HepG2 (cell line): Measurements from ENCODE around the gene DCD. TPM values are rescaled to one million over a fixed set of nuclear protein-coding genes. Genes with fewer than 3 reads are reported as not detected.

Source experiments
- ATAC-seq: fragments of 200-7000 bp; cut with Tn5 transposase; 3 replicates; pipeline ENCODE4 v1.9.1; 2020; ENCODE audit warnings: mild to moderate bottlenecking, moderate library complexity
- BruUV-seq: library from RNA; stranded (reverse); fragments of 400-500 nt; replicated peaks from 2 replicates; lab custom pipeline; 2021; lab: Mats Ljungman, UMichigan
- CTCF ChIA-PET: fragments of 300-600 bp; formaldehyde crosslinking; extraction: SDS; loops from one replicate; lab custom pipeline; 2021; ENCODE audit warnings: low total read pairs, inconsistent platforms, low intra/inter-chr PET ratio; lab: Yijun Ruan, JAX
- POLR2A ChIA-PET: fragments of 350-600 bp; sonication (Branson Sonifier 250); formaldehyde crosslinking; loops from one replicate; lab custom pipeline; 2020; ENCODE audit warnings: antibody characterized with exemption, inconsistent platforms; lab: Yijun Ruan, JAX
- DNase-seq: peaks from one replicate; pipeline ENCODE4 v3.0.0-alpha.2; 2015; ENCODE audit warnings: low spot score
- FAIRE-seq: peaks from 3 replicates; lab custom pipeline; 2011; peaks lifted over from hg19 to GRCh38; lab: Jason Lieb, UNC
- H2AFZ ChIP-seq: one replicate; pipeline ENCODE4 v1.6.1; 2011; ENCODE audit warnings: low read length, inconsistent platforms
- H3K27ac ChIP-seq: fragments of 300-600 bp; 3 replicates; pipeline ENCODE4 v1.8.0; 2011; ENCODE audit warnings: mixed run types, mild to moderate bottlenecking, mixed read lengths, low read length, inconsistent platforms; ENCODE audit not compliant: insufficient read depth; ENCODE audit errors: extremely low read length
- H3K27me3 ChIP-seq, 2 experiments: fragments of 200-600 bp in 1 of 2; 2 replicates in 1 of 2; 3 replicates in 1 of 2; pipeline versions ENCODE4 v1.6.0 to v1.8.0; 2011; ENCODE audit warnings: low read length in 2 of 2, mild to moderate bottlenecking in 2 of 2, moderate library complexity in 2 of 2, inconsistent platforms in 1 of 2; ENCODE audit not compliant: insufficient read depth in 2 of 2, control insufficient read depth in 1 of 2
- H3K36me3 ChIP-seq, 2 experiments: fragments of 200-600 bp in 1 of 2; replicated peaks in 1 of 2; 2 replicates in 1 of 2; 3 replicates in 1 of 2; pipeline versions ENCODE4 v1.5.1 to v1.8.0; 2011; ENCODE audit warnings: low read length in 2 of 2, inconsistent platforms in 1 of 2; ENCODE audit not compliant: insufficient read depth in 2 of 2, control insufficient read depth in 1 of 2
- H3K4me1 ChIP-seq: 2 replicates; pipeline ENCODE4 v1.5.1; 2012; ENCODE audit warnings: low read length, inconsistent platforms; ENCODE audit not compliant: insufficient read depth
- H3K4me2 ChIP-seq: 2 replicates; pipeline ENCODE4 v1.6.0; 2011; ENCODE audit warnings: low read depth, low read length, inconsistent platforms
- H3K4me3 ChIP-seq, 3 experiments: fragments of 200-600 bp in 1 of 3; sonication (generic), shearing (Covaris generic) in 1 of 3; replicated peaks in 1 of 3; 2 replicates each; pipeline ENCODE4 v1.5.1; 2011 to 2016; ENCODE audit warnings: low read length in 3 of 3, inconsistent platforms in 2 of 3, low read depth in 2 of 3, mild to moderate bottlenecking in 2 of 3, control low read depth in 1 of 3, mixed read lengths in 1 of 3; ENCODE audit not compliant: insufficient read depth in 1 of 3
- H3K79me2 ChIP-seq: one replicate; pipeline ENCODE4 v1.6.1; 2011; ENCODE audit warnings: low read length, inconsistent platforms; ENCODE audit not compliant: insufficient read depth
- H3K9ac ChIP-seq: 2 replicates; pipeline ENCODE4 v1.6.0; 2011; ENCODE audit warnings: mild to moderate bottlenecking, low read depth, low read length, inconsistent platforms; ENCODE audit not compliant: insufficient read depth
- H3K9me3 ChIP-seq: 2 replicates; pipeline ENCODE4 v1.5.1; 2012; ENCODE audit warnings: mild to moderate bottlenecking, low read length
- H4K20me1 ChIP-seq: 2 replicates; pipeline ENCODE4 v1.6.0; 2011; ENCODE audit warnings: inconsistent platforms, mild to moderate bottlenecking, low read length, moderate library complexity; ENCODE audit not compliant: insufficient read depth
- ATF2 ChIP-seq: sonication (generic); formaldehyde crosslinking; IDR thresholded peaks from 2 replicates; pipeline ENCODE4 v1.4.0; 2020; ENCODE audit warnings: missing genetic modification reagents
- HDAC1 ChIP-seq: sonication (generic); formaldehyde crosslinking; IDR thresholded peaks from 2 replicates; pipeline ENCODE4 v1.5.1; 2020; ENCODE audit warnings: mild to moderate bottlenecking, missing genetic modification reagents
- HDAC6 ChIP-seq: fragments of 200-600 bp; sonication (generic); IDR thresholded peaks from 2 replicates; pipeline ENCODE4 v1.7.0; 2017; ENCODE audit warnings: mild to moderate bottlenecking, antibody characterized with exemption, low read length, low read depth
- HES4 ChIP-seq: sonication (generic); formaldehyde crosslinking; IDR thresholded peaks from 2 replicates; pipeline ENCODE4 v1.9.0; 2021; ENCODE audit warnings: mild to moderate bottlenecking, missing genetic modification reagents, borderline replicate concordance
- MTA3 ChIP-seq: sonication (generic); formaldehyde crosslinking; IDR thresholded peaks from 2 replicates; pipeline ENCODE4 v1.4.0; 2020; ENCODE audit warnings: missing genetic modification reagents
- RBAK ChIP-seq: sonication (generic); formaldehyde crosslinking; IDR thresholded peaks from 2 replicates; pipeline ENCODE4 v1.5.1; 2020; ENCODE audit warnings: mild to moderate bottlenecking, missing genetic modification reagents
- RELA ChIP-seq: sonication (generic); formaldehyde crosslinking; IDR thresholded peaks from 2 replicates; pipeline ENCODE4 v1.4.0; 2020; ENCODE audit warnings: missing genetic modification reagents
- SNAPC2 ChIP-seq: sonication (generic); formaldehyde crosslinking; IDR thresholded peaks from 2 replicates; pipeline ENCODE4 v1.8.1; 2022; ENCODE audit warnings: mild to moderate bottlenecking, missing genetic modification reagents
- ZBTB2 ChIP-seq: sonication (generic); formaldehyde crosslinking; IDR thresholded peaks from 2 replicates; pipeline ENCODE4 v1.8.0; 2022; ENCODE audit warnings: low read depth, missing genetic modification reagents
- ZNF274 ChIP-seq: sonication (generic); formaldehyde crosslinking; IDR thresholded peaks from 2 replicates; pipeline ENCODE4 v1.5.1; 2020; ENCODE audit warnings: mild to moderate bottlenecking, missing genetic modification reagents
- ZNF33A ChIP-seq: sonication (generic); formaldehyde crosslinking; IDR thresholded peaks from 2 replicates; pipeline ENCODE4 v1.5.1; 2020; ENCODE audit warnings: missing genetic modification reagents, mild to moderate bottlenecking, moderate library complexity, borderline replicate concordance
- ZNF710 ChIP-seq: sonication (generic); formaldehyde crosslinking; IDR thresholded peaks from 2 replicates; pipeline ENCODE4 v1.5.0; 2020; ENCODE audit warnings: mild to moderate bottlenecking, missing genetic modification reagents, borderline replicate concordance
- WGBS: methylation state at CpG from one replicate; pipeline ENCODE4 v1.1.6; 2017; ENCODE audit warnings: low lambda C conversion rate; 5-methylcytosine and 5-hydroxymethylcytosine counted together
- in situ Hi-C: cut with HindIII; loops from 2 replicates; pipeline ENCODE4 v1.10.0; 2017; ENCODE audit warnings: low pct_unique_long_range_greater_than_20kb; ENCODE audit not compliant: extremely low pct_ligation_motif_present
- intact Hi-C: fragments of 100-400 bp; cut with micrococcal nuclease; formaldehyde crosslinking; loops from one replicate; pipeline ENCODE4 v1.10.0; 2022; ENCODE audit not compliant: unreplicated experiment
- polyA plus RNA-seq, 8 experiments: library from polyadenylated mRNA; depleted of rRNA in 3 of 8; stranded (reverse) in 7 of 8; unstranded in 1 of 8; fragments of >200 nt; fragmentation: Illumina TruSeq in 4 of 8; extraction: Trizol in 4 of 8; gene quantifications; 2 replicates each; pipeline versions ENCODE4 v1.2.1 to v1.2.3, GENCODE V29; 2011 to 2016; ENCODE audit warnings: low read depth in 4 of 8, missing spikeins in 1 of 8, mixed read lengths in 1 of 8; ENCODE audit not compliant: insufficient read depth in 1 of 8
- total RNA-seq, 5 experiments: library from RNA; depleted of rRNA; stranded (reverse); fragments of >200 nt; fragmentation: Illumina TruSeq; extraction: Trizol; gene quantifications; 2 replicates each; pipeline ENCODE4 v1.2.3, GENCODE V29; 2016; ENCODE audit warnings: low read depth in 1 of 5

The DCD gene
- total and polyA plus RNA-seq, 2 of the 13 experiments (the other 11 are each of a cell fraction or from before 2014, with no cell fraction given): not detected

- H3K4me3 ChIP-seq: no peak overlapping the region
- WGBS: 1% methylated on average over 5 of the region's 6 CpGs
- H3K27ac ChIP-seq: no peak overlapping the region
- TF ChIP-seq RBAK (CRISPR knock-in tag) (no peak), ZNF274 (CRISPR knock-in tag) (no peak), RELA (CRISPR knock-in tag) (no peak)
- H4K20me1 ChIP-seq: no peaks in the 10 kb centered on the region
- BruUV-seq: no TSS peak
- POLR2A ChIA-PET: no interaction called here
- FAIRE-seq: no peak
- 0 out of 5 replicates have a peak, but pooled peaks cover 0 to 7% of the 10 kb centered on the region in 2 experiments for H3K27me3 ChIP-seq
- no peak overlapping the region for H3K4me2 ChIP-seq
- no peak overlapping the region for H2AFZ ChIP-seq
- no peak for DNase-seq
- H3K79me2 ChIP-seq: no peaks in the 10 kb centered on the region
- ATAC-seq: no peak
- intact Hi-C loops (no loop called here), in situ Hi-C loops (no loop called here)
- H3K9me3 ChIP-seq: no peaks in the 10 kb centered on the region
- no peak overlapping the region for H3K9ac ChIP-seq
- H3K36me3 ChIP-seq: no peaks in the 10 kb centered on the region
- H3K4me1 ChIP-seq: no peaks in the 10 kb centered on the region
- CTCF ChIA-PET: no interaction called here
These were observed 40.0 kb downstream of the DCD start for GRCh38 chr12:54608156-54608555.

GRCh38 chr12:54606556-54606955 is 41.6 kb downstream of the DCD start:
- in situ Hi-C loops (no loop called here), intact Hi-C loops (no loop called here)
- H3K4me2 ChIP-seq: no peak overlapping the region
- ChIA-PET CTCF (no interaction called here), POLR2A (no interaction called here)
- H3K79me2 ChIP-seq: no peaks in the 10 kb centered on the region
- no peak for FAIRE-seq
- 0 out of 5 replicates have a peak, but pooled peaks cover 0 to 7% of the 10 kb centered on the region in 2 experiments for H3K27me3 ChIP-seq
- TF ChIP-seq HDAC1 (CRISPR knock-in tag) (no peak), ATF2 (CRISPR knock-in tag) (no peak), ZNF33A (no peak), SNAPC2 (CRISPR knock-in tag) (no peak), HDAC6 (no peak), ZBTB2 (no peak), MTA3 (no peak), HES4 (CRISPR knock-in tag) (no peak), ZNF710 (CRISPR knock-in tag) (no peak)
- WGBS: 0% methylated on average over 1 of the region's 4 CpGs
- H3K4me3 ChIP-seq: no peak overlapping the region
- H2AFZ ChIP-seq: no peak overlapping the region
- H4K20me1 ChIP-seq: no peaks in the 10 kb centered on the region
- no TSS peak for BruUV-seq
- no peak for DNase-seq
- H3K9me3 ChIP-seq: no peaks in the 10 kb centered on the region
- H3K27ac ChIP-seq: no peak overlapping the region
- no peak for ATAC-seq
- no peaks in the 10 kb centered on the region for H3K36me3 ChIP-seq
- no peak overlapping the region for H3K9ac ChIP-seq
- no peaks in the 10 kb centered on the region for H3K4me1 ChIP-seq
